GM19099 (cell line): Measurements from ENCODE around the gene PLOD1.
A peak's percentile ranks its signal among the peaks of the same experiment; 100 is the strongest.

Experiments used
- POLR2A ChIP-seq: IDR thresholded peaks from 3 replicates; pipeline ENCODE4 v1.6.1; 2011; ENCODE audit warnings: low read depth; ENCODE audit not compliant: insufficient read length; ENCODE audit errors: extremely low read depth

The PLOD1 gene

DNA sequence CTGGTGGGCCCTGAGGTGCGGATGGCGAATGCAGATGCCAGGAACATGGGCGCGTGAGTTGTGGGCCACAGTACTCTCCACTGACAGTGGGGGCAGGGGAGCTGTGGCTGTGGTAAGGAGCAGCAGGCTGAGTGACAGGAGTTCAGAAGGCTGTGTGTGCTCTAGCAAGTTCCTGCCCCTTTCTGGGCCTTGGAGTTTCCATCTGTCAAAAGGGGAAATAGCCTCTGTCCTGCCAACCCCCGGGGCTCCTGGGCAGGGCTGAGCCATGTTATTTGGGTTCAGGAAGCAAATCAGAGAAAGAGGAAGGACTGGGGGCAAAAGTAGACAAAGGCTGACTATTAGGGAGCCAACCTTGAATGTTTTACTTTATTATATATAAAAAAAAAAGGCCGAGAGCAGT is 26.2 kb downstream of the PLOD1 start:
- TF ChIP-seq POLR2A, result no peak

DNA sequence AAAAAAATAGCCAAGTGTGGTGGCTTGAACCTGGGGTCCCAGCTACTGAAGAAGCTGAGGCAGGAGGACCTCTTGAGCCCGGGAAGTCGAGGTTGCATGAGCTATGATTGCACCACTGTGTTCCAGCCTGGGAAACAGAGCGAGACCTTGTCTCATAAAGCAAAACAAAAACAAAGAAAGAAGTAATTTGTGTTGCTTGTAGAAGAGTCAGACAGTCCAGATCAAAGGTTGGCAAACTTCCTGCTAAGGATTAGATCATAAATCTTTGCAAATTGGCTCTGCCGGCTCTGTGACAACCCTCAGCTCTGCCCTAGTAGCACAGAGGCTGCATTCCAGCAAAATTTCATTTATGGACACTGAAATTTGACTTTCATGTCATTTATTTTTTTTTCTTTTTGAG is 26.7 kb downstream of the PLOD1 start:
- no peak for TF ChIP-seq POLR2A

DNA sequence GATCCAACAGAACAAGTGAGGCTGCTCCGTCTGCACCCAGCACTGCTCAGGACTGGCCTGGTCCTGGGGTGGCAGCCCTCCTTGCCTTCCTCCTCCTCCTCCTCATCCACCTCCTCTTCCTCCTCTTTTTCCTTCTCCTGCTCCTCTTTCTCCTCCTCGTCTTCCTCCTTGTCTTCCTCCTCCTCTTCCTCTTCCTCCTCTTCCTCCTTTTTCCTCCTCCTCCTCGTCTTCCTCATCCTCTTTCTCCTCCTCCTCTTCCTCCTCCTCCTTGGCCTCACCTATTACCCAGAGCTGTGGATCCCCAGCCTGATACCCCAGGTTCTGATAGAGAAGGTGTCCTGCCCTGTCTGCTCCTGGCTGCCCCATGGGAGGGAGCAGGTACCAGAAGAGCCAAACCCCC is 29.1 kb downstream of the PLOD1 start:
- no peak for TF ChIP-seq POLR2A

DNA sequence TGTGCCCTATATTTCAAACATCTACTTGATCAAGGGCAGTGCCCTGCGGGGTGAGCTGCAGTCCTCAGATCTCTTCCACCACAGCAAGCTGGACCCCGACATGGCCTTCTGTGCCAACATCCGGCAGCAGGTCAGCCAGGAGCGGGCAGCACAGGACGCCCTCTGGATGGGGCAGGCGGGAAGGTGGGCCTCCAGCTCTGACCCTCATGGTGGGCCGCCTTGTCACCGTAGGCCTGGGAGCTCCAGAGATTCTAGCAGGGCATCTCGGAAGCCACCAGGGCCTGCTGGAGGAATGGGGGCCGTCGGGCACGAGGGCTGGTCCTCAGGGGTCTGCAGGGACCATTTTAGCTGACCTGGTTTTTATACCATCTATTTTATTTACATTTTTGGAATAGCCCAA is 30.1 kb downstream of the PLOD1 start:
- TF ChIP-seq POLR2A, result no peak

DNA sequence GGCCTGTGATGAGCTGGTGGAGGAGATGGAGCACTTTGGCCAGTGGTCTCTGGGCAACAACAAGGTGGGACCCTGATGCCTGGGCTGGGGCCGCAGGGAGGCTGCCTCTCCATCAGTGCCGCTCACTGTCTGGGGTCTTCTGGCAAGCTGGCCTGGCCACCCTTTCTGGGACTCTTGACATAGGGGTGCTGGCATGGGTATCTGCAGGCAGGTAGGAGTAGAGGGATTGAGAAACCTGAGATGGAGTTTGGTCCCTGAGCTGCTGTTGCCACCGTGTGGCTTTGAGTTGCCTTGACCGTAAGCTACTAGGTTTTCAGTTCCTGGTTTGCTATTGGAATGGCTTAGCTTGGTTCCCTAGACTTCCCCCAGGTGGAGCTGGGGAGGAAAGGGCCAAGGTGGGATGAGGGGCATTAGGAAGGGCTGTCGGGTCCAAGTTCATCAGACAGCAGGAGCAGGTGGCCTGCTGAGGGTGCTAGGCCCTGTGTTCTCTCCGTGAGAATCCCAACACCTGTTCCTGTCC is 32.6 kb downstream of the PLOD1 start:
- no peak for TF ChIP-seq POLR2A

DNA sequence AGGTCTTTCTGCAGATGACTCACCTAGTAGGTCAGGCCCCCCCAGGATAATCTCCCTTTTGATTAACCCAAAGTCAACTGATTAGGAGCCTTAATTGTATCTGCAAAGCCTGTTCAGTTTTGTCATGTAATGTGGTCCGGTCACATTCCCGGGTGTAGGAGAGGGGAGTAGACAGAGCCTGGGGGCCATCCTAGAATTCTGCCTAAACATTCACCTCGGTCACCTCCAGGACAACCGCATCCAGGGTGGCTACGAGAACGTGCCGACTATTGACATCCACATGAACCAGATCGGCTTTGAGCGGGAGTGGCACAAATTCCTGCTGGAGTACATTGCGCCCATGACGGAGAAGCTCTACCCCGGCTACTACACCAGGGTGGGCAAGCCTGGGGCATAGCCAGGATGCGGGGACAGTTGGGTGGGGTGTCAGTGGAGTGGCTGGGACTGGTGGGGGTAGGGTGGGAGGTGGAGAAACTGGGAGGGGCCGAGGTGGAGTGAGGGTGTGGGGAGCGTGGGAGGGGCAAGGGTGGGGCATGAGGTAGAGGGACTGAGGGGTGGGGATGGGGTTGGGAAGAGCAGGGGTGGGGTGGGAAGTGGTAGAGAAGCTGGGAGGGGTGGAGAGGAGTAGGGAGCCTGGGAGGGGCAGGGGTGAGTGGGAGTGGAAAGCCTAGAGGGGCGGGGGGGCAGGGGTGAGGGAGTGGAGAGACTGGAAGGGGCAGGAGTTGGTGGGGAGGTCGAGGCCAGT is 36.1 kb downstream of the PLOD1 start:
- no peak for TF ChIP-seq POLR2A

DNA sequence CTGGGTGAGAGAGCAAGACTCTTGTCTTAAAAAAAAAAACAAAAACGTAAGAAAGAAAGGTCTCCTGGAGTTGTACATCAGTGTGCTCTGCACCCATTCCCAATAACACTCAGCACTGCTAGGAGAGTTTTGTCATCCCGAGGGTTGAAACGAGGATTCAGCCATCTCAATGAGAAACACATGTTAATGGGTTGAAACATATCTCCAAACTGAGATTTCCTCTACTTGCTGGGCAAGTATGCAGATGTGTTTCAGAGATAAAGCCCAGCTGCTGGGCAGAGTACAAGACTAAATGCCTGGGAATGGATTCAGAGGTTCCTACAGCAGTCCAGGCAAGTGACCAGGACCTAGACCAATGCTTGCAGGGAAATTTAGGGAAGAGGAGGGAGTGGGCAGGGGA is 43.1 kb downstream of the PLOD1 start:
- TF ChIP-seq POLR2A, result no peak

DNA sequence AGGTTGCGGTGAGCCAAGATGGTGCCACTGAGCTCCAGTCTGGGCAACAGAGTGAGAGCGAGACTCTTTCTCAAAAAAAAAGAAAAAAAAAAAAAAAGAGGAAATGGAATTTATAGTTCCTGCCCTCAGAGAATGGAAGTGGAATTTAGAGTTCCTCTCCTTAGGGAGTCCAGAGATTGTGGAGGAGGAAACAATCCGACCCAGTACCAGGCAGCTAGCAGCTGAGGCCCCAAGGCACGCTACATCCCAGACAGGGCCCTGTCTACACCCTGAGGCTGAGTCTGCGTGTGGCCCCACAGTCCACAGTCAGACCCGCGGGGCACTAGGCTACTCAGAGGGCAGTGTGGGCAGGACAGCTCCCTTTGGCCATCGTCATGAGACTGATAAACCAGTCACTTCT is 43.8 kb downstream of the PLOD1 start:
- no peak for TF ChIP-seq POLR2A

DNA sequence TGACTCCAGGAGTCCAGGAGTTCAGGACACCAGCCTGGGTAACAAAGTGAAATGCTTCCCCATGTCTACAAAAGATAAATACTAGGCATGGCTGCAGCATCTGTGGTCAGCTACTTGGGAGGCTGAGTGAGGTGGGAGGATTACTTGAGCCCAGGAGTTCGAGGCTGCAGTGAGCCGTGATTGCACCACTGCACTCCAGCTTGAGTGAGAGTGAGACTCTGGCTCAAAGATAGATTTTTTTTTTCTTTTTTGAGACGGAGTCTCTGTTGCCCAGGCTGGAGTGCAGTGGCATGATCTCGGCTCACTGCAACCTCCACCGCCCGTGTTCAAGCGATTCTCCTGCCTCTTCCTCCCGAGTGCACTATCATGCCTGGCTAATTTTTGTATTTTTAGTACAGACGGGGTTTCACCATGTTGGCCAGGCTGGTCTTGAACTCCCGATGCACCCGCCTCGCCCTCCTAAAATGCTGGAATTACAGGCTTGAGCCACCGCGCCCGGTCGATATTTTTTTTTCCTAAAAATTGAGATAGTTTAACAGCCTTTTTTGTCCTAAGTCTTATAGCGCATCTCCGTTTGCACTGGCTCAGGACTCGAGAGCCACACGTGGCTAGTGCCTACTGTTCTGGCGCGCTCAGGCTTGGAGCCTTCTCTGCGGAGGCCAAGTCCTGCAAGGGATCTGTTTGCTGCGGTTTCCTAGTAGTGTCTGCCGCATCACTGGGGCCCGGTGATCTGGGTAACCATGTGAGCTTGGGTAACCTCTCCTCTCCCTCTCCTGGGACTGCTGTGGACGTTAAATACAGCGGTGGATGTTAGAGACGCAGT is 44.7 kb downstream of the PLOD1 start:
- TF ChIP-seq POLR2A, result no peak

DNA sequence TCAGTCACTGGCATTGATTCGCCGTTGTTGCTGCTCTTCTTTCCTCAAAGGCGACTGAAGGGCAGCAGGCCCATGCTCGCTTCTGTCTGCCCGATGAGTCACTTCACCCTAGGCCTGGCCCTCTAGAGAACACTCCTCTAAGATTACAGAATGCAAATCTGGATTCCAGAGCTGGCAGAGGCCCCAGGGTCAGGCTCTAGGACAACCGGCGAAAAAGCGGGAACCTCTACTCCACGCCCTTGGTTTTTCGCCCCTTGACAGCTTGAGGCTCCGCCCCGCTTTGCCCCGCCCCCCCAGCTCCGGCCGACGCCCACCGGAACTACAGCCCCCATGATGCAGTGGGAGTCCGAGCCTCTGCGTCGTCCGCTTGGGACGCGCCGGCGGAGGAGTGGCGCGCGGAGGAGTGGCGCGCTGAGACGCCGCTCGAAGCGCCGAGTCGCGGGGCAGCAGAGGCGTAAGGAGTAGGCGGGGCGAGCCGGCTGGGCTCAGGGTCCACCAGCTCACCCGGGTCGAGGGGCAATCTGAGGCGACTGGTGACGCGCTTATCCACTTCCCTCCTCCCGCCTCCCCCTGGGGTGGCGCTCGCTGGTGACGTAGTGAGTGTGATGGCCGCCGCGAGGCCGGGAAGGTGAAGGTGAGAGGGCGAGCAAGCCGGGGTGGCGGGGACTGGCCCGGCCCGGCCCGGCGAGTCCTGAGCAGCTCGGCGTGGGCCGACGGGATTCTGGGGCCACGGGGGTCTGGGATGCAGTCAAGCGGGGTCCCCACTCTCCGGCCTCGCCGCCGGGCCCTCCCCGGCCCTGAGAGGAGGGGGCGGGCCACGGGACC is 45.5 kb downstream of the PLOD1 start, which contains the start of gene MFN2:
MFN2 (plus strand) TSS at position 594 of the 825 bp plus-strand sequence. CDS start 8,725 bp downstream, outside the sequence.
- TF ChIP-seq POLR2A, result peak; percentile 68

DNA sequence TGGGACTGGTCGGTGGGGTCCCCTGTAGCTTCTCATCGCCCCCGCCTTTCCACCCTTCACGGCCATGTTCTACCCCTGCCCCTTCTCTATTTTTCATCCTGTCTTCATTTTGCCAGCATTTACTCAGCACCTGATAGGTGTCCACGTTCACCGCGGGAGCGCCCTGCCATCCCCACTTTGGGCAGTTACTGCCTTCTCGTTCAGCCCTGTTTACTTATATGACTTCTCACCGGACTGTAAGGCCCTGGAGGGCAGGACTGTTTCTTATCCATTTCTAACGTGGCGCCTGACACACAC is 46.1 kb downstream of the PLOD1 start:
- no peak for TF ChIP-seq POLR2A

DNA sequence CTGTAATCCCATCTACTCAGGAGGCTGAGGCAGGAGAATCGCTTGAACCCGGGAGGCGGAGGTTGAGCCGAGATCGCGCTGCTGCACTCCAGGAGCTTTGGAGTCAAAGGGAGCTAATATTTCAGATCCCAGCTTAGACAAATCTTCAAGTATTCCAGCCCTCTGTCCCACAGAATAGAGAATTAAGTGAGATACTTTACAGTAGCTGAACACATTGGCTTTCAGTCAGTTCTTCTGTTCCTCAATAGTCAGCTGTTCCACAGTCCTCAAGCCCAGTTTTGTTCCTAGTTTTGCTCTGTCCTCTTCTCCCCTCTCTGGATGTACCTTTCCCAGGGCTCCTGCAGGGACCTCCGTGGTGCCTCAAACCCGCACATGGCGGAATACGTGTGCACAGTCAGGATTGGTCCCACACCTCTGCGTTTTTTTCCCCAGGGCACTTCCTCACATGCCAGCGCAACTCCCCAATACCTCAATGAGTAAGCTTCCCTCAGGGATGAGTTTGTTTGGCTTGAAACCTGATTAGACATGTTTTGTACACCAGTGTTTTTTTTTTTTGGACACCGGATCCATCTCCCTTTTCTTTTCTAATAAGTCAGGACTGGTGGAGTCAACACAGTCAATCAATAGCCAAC is 47.0 kb downstream of the PLOD1 start:
- TF ChIP-seq POLR2A, result no peak

DNA sequence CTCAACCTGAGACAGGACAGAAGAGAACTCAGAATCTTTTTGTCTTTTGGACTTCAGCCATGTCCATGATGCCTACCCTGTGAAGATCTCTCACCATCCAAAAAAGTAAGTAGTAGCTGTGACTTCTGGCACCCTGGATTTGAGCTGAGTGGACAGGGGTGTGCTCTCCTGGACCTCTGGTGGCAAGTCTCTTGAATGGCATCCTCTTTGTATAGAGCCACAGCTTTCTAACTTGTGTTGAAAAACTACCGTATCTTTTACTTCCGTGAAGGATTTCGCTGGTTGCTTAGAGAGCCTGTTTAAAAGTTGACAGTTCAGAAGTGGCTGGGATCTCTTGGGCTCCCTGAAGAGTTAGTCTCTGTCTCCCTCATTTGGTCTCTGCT is 47.5 kb downstream of the PLOD1 start:
- TF ChIP-seq POLR2A, result no peak

DNA sequence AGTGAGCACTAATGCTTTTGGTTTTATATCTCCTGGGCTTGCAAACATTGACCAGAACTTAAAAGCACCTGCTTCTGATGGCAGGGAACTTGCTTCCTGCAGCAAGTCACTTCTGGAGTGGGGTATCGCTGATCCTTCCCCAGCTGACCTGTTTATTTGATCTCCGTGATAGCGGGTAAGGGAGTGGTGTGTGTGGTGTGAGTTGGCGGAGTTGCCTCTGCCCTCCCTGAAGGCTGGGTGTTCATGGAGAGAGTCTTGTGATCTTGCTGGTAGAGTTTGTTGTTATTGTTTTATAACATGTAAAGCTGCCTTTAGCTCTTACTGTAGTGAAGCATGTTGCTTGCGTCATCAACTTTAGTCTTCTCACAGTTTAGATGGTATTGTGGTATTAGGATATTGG is 49.6 kb downstream of the PLOD1 start:
- TF ChIP-seq POLR2A, result no peak

DNA sequence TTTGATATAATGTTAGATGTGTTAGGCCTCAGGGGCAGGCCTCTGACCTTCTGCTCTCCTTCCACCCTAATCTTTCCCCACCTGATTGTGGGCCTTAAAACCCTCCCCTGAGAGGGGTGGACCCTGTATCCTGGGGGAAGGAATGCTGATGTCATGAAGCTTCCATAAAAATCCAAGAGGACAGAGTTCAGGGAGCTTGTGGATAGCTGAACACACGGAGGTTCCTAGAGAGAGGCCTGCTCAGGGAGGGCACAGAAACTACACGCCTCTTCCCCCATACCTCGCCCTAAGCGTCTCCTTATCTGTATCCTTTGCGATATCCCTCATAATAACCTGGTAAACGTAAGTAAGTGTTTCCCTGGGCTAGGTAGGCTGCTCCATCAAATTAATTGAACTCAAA is 50.1 kb downstream of the PLOD1 start:
- TF ChIP-seq POLR2A, result no peak
